Measurements from ENCODE around the gene PYURF. TPM values are rescaled to one million over a fixed set of nuclear protein-coding genes. Genes with fewer than 3 reads are reported as not detected.

PYURF gene
- total RNA-seq, 4 donors from 2014 or later = 82.9 to 270 (median 140) TPM

DNA sequence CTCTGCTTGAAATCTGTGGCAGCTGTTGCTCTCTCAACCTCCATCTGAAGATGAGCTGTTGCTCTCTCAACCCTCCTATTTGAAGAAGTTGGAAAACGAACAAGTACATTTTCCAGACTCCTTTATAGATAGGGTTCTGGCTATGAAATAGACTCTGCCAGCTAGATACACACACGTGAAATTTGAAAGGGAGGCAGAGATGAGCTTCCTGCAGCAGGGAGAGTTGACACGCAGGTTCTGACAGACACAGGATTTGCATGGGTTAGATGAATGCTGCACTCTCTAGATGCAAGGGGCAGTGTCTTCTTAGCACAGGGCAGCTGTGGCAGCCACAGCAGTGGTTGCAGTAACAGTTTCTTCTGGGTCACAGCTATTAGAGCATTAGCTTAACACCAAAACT, 8.0 kb upstream of the PYURF start:
- no peaks in the 10 kb centered on the region for H3K27me3 ChIP-seq
- TF ChIP-seq POLR2A (IDR thresholded peaks at IDR 0.05) = no peak
- no peaks in the 10 kb centered on the region for H3K4me1 ChIP-seq
- H3K27ac ChIP-seq = no peak overlapping the region
- no peaks in the 10 kb centered on the region for H3K9me3 ChIP-seq
- no peak overlapping the region for H3K4me3 ChIP-seq
- no peaks in the 10 kb centered on the region for H3K36me3 ChIP-seq
- DNase-seq = no peak
- intact Hi-C loops (cut with DNase I; ENCODE audit: low total_unique reads) = no loop called here

DNA sequence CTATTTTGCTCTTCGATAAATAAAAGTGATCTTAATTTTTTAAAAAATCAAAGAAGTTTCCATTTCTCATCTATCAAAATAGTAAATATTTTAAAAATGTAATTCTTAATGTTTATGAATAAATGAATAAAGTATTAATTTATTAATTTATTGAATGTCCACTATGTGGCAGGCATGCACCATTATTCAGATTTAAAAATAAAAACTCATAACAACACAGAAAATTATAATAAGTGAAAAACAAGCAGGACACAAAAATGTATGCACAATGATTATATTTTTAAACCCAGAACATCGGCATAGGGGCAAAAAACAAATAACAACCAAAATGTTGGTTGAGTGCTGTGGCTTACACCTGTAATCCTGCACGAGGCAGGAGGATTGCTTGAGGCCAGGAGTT, 5.3 kb upstream of the PYURF start:
- Histone ChIP-seq H3K9me3 (no peaks in the 10 kb centered on the region), H3K27me3 (no peaks in the 10 kb centered on the region), H3K4me1 (no peaks in the 10 kb centered on the region), H3K27ac (no peak overlapping the region), H3K4me3 (no peak overlapping the region), H3K36me3 (no peaks in the 10 kb centered on the region)
- TF ChIP-seq POLR2A (IDR thresholded peaks at IDR 0.05) = no peak
- TF ChIP-seq, protein P1, sequence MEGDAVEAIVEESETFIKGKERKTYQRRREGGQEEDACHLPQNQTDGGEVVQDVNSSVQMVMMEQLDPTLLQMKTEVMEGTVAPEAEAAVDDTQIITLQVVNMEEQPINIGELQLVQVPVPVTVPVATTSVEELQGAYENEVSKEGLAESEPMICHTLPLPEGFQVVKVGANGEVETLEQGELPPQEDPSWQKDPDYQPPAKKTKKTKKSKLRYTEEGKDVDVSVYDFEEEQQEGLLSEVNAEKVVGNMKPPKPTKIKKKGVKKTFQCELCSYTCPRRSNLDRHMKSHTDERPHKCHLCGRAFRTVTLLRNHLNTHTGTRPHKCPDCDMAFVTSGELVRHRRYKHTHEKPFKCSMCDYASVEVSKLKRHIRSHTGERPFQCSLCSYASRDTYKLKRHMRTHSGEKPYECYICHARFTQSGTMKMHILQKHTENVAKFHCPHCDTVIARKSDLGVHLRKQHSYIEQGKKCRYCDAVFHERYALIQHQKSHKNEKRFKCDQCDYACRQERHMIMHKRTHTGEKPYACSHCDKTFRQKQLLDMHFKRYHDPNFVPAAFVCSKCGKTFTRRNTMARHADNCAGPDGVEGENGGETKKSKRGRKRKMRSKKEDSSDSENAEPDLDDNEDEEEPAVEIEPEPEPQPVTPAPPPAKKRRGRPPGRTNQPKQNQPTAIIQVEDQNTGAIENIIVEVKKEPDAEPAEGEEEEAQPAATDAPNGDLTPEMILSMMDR (IDR thresholded peaks at IDR 0.05) = peak in 1 of 4 experiments; percentile 13
- intact Hi-C loops (cut with DNase I; ENCODE audit: low total_unique reads) = no loop called here
- DNase-seq = no peak

DNA sequence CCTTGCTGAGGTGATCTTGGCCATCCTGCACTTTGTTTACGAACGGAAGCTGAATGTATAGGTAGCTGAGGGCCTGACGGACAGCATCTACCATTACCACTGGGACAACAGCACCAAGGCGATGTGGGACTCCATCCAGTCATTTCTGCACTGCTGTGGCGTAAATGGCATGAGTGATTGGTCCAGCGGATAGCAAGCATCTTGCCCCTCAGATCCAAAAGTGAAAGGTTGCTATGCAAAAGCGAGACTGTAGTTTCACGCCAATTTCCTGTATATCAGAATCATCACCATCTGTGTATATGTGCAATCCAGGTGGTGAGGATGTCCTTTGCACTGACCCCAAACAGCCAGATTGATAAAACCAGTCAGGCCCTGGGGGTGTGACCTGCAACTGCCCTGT, 4.2 kb upstream of the PYURF start:
- Histone ChIP-seq H3K27me3 (no peaks in the 10 kb centered on the region), H3K4me1 (no peaks in the 10 kb centered on the region), H3K36me3 (no peaks in the 10 kb centered on the region), H3K27ac (no peak overlapping the region), H3K4me3 (no peak overlapping the region), H3K9me3 (no peaks in the 10 kb centered on the region)
- intact Hi-C loops (cut with DNase I; ENCODE audit: low total_unique reads) = no loop called here
- TF ChIP-seq, protein P1 (IDR thresholded peaks at IDR 0.05) = no peak
- no peak for TF ChIP-seq POLR2A (IDR thresholded peaks at IDR 0.05)
- no peak for DNase-seq

DNA sequence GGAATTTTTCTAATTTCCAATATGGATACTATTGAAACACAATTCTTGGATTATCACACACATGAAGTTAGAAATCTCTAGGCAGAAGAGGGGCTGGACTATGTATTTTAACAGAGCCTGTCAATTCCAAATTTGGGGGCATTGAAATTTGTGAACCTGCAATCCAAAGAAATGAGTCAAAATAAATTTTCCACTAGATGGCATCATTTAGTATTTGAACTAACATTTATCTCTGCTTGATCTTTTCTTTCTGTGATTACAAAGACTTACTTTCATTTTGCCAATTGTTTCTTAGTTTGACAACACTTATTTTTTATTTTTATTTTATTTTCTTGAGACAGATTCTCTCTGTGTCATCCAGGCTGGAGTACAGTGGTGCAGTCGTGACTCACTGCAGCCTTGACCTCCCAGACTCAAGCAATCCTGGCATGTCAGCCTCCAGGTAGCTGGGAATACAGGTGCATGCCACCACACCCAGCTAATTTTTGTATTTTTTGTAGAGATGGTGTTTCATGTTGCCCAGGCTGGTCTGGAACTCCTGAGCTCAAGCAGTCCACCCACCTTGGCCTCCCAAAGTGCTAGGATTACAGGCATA, 2.7 kb upstream of the PYURF start:
- Histone ChIP-seq H3K27ac (peak overlapping the region; percentile 93 to 96), H3K4me3 (no peak overlapping the region), H3K4me1 (no peaks in the 10 kb centered on the region), H3K36me3 (no peaks in the 10 kb centered on the region), H3K27me3 (no peaks in the 10 kb centered on the region), H3K9me3 (no peaks in the 10 kb centered on the region)
- no peak for DNase-seq
- intact Hi-C loops (cut with DNase I; ENCODE audit: low total_unique reads) = no loop called here
- TF ChIP-seq POLR2A (IDR thresholded peaks at IDR 0.05) = no peak
- TF ChIP-seq, protein P1 (IDR thresholded peaks at IDR 0.05) = peak in 3 of 4 experiments; percentile 18 to 24 (median 23)

DNA sequence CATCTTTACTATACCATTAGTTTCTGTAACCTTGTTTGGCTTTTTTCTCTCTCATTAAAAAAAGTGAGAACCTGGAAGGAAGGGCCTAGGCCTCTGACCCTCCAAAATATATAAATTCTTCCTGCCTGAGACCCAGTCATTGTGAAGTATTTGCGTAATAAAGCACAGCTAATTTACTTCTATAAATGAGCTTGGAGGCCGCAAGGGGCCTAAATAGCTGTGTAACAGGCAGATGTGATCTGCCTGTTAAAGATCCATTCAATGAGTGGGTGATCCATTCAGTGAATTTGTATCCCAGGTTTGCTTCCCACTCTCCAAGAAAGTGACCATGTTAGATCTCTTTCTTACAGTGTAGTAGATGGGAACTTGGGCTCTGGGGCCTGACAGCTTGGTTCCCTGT, 595 bp upstream of the PYURF start:
- H3K27me3 ChIP-seq = no peaks in the 10 kb centered on the region
- peak overlapping the region; percentile 93 to 96 for H3K27ac ChIP-seq
- peak overlapping the region; percentile 78 to 100 for H3K4me3 ChIP-seq
- intact Hi-C loops (cut with DNase I; ENCODE audit: low total_unique reads) = no loop called here
- no peak for DNase-seq
- H3K4me1 ChIP-seq = no peaks in the 10 kb centered on the region
- TF ChIP-seq POLR2A (IDR thresholded peaks at IDR 0.05) = no peak
- TF ChIP-seq, protein P1 (IDR thresholded peaks at IDR 0.05) = no peak
- no peaks in the 10 kb centered on the region for H3K36me3 ChIP-seq
- no peaks in the 10 kb centered on the region for H3K9me3 ChIP-seq
